SK-N-MC (cell line): ENCODE results near the gene FBXL14.
A peak's percentile ranks its signal among the peaks of the same experiment; 100 is the strongest.

ENCODE experiments used
- DNase-seq: peaks from one replicate; pipeline ENCODE4 v3.0.0-alpha.2; 2011; ENCODE audit warnings: low read depth, low spot score
- H3K27ac ChIP-seq: fragments of 200-600 bp; sonication (generic); 2 replicates; pipeline ENCODE4 v1.5.1; 2016; ENCODE audit warnings: mixed run types
- H3K36me3 ChIP-seq: fragments of 200-600 bp; sonication (generic); 2 replicates; pipeline ENCODE4 v1.6.1; 2017; ENCODE audit warnings: antibody characterized with exemption, low read length, mixed read lengths; ENCODE audit not compliant: insufficient read depth
- H3K4me3 ChIP-seq: fragments of 200-600 bp; sonication (generic); 2 replicates; pipeline ENCODE4 v1.5.1; 2016
- H3K9ac ChIP-seq: fragments of 200-600 bp; sonication (generic); 2 replicates; pipeline ENCODE4 v1.8.0; 2017; ENCODE audit warnings: mixed run types, mixed read lengths; ENCODE audit not compliant: insufficient read length
- H3K9me3 ChIP-seq: fragments of 200-600 bp; sonication (generic); 2 replicates; pipeline ENCODE4 v1.6.1; 2017; ENCODE audit warnings: low read depth, mild to moderate bottlenecking, antibody characterized with exemption, low read length, moderate library complexity, mixed read lengths
- EZH2 ChIP-seq: fragments of 200-600 bp; sonication (generic); IDR thresholded peaks from one replicate; pipeline ENCODE4 v1.6.1; 2017; ENCODE audit warnings: antibody characterized with exemption
- FOXP2 ChIP-seq: optimal IDR thresholded peaks from 2 replicates; pipeline ENCODE3; 2011; ENCODE audit warnings: mild to moderate bottlenecking, moderate library complexity; ENCODE audit not compliant: insufficient read depth; ENCODE audit errors: extremely low read length, control extremely low read depth
- POLR2AphosphoS5 ChIP-seq: IDR thresholded peaks from 2 replicates; pipeline ENCODE4 v1.6.1; 2012; ENCODE audit warnings: mild to moderate bottlenecking, low read depth, low read length, borderline replicate concordance

Gene FBXL14

GRCh38 chr12:1592444-1593173 is 1.8 kb downstream of the FBXL14 start:
- TF ChIP-seq FOXP2 (no peak), POLR2AphosphoS5 (no peak), EZH2 (no peak)
- H3K36me3 ChIP-seq: no peaks in the 10 kb centered on the region; the same call in 1 of the 2 replicates
- H3K9me3 ChIP-seq: no peaks in the 10 kb centered on the region
- peak overlapping the region; percentile 81 for H3K4me3 ChIP-seq
- no peak overlapping the region for H3K9ac ChIP-seq
- no peak for DNase-seq
- no peak overlapping the region for H3K27ac ChIP-seq

- no peaks in the 10 kb centered on the region for H3K9me3 ChIP-seq
- no peaks in the 10 kb centered on the region; the same call in 1 of the 2 replicates for H3K36me3 ChIP-seq
- no peak for TF ChIP-seq POLR2AphosphoS5
- TF ChIP-seq EZH2: no peak
- TF ChIP-seq FOXP2: no peak
- H3K9ac ChIP-seq: peak overlapping the region; percentile 43
- H3K27ac ChIP-seq: no peak overlapping the region
- peak overlapping the region; percentile 72 for H3K4me3 ChIP-seq
- no peak for DNase-seq
These were observed 2.8 kb downstream of the FBXL14 start for GRCh38 chr12:1591543-1591942.

GRCh38 chr12:1591034-1591433 is 3.3 kb downstream of the FBXL14 start:
- no peak for TF ChIP-seq FOXP2
- DNase-seq: no peak
- Histone ChIP-seq H3K36me3 (no peaks in the 10 kb centered on the region; the same call in 1 of the 2 replicates), H3K9ac (no peak overlapping the region), H3K9me3 (no peaks in the 10 kb centered on the region), H3K4me3 (peak overlapping the region; percentile 72; the same call in 1 of the 2 replicates), H3K27ac (no peak overlapping the region)

GRCh38 chr12:1590221-1590979 is 4.0 kb downstream of the FBXL14 start:
- Histone ChIP-seq H3K9ac (no peak overlapping the region), H3K4me3 (peak overlapping the region; percentile 3; the same call in 1 of the 2 replicates), H3K36me3 (no peaks in the 10 kb centered on the region; the same call in 1 of the 2 replicates), H3K9me3 (no peaks in the 10 kb centered on the region), H3K27ac (no peak overlapping the region)
- no peak for DNase-seq
- TF ChIP-seq EZH2 (no peak), POLR2AphosphoS5 (no peak), FOXP2 (no peak)

- no peak overlapping the region for H3K27ac ChIP-seq
- H3K36me3 ChIP-seq: no peaks in the 10 kb centered on the region; the same call in 1 of the 2 replicates
- H3K9me3 ChIP-seq: no peaks in the 10 kb centered on the region
- H3K9ac ChIP-seq: no peak overlapping the region
- DNase-seq: no peak
- TF ChIP-seq POLR2AphosphoS5: no peak
- TF ChIP-seq FOXP2: no peak
- TF ChIP-seq EZH2: no peak
- no peak overlapping the region for H3K4me3 ChIP-seq
These were observed 5.8 kb downstream of the FBXL14 start for GRCh38 chr12:1588575-1588947.

DNA sequence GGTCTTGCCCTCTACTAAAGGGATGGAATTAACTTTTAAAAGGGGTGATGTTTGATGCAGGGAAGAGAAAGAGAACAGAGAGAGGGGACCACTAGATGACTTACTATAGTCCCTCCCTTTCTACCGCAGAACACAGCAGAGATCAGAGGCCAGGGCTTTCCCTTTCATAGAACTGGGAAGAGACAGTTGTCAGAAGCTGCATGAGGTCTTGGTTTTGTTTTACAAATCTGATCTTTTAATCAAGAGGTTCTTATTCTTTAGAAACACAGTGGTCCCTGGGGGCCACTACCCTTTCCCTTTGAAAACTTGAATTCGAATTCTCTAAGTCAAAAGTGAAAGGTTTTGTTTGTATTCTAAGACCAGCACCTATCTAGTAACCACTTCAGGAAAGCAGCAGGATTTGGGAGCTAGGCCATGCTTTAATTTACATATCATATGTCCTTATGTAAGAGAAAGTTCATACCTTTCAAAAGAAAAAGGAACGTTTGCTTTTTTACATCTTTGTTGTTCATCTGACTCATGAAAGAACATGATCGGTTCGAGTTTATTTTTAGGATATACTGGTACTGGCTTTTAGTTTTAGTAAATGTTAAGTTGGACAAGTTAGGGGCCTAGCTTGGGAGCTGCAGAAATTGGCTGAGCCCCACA is 6.3 kb downstream of the FBXL14 start:
- H3K9me3 ChIP-seq: no peaks in the 10 kb centered on the region
- no peaks in the 10 kb centered on the region; the same call in 1 of the 2 replicates for H3K36me3 ChIP-seq
- TF ChIP-seq FOXP2 (no peak), EZH2 (no peak), POLR2AphosphoS5 (no peak)
- H3K27ac ChIP-seq: no peak overlapping the region
- no peak overlapping the region for H3K4me3 ChIP-seq
- no peak overlapping the region for H3K9ac ChIP-seq
- no peak for DNase-seq

- H3K4me3 ChIP-seq: no peak overlapping the region
- no peaks in the 10 kb centered on the region for H3K36me3 ChIP-seq
- TF ChIP-seq FOXP2 (no peak), POLR2AphosphoS5 (no peak), EZH2 (no peak)
- no peak overlapping the region for H3K27ac ChIP-seq
- no peak overlapping the region for H3K9ac ChIP-seq
- H3K9me3 ChIP-seq: no peaks in the 10 kb centered on the region
- no peak for DNase-seq
These were observed 10.1 kb downstream of the FBXL14 start for GRCh38 chr12:1584326-1584725.

GRCh38 chr12:1583421-1584078 is 10.8 kb downstream of the FBXL14 start:
- Histone ChIP-seq H3K36me3 (no peaks in the 10 kb centered on the region), H3K9ac (no peak overlapping the region), H3K27ac (no peak overlapping the region), H3K4me3 (no peak overlapping the region), H3K9me3 (no peaks in the 10 kb centered on the region)
- TF ChIP-seq POLR2AphosphoS5 (no peak), EZH2 (no peak), FOXP2 (no peak)
- peak; percentile 89 for DNase-seq
